Right lobe of liver (tissue), 6 donors: ENCODE data around the gene BMAL2. TPM values are rescaled to one million over a fixed set of nuclear protein-coding genes. Genes with fewer than 3 reads are reported as not detected.

Experiments
- ATAC-seq, 4 donors: fragments of 200-7000 bp; cut with Tn5 transposase; one replicate each; pipeline ENCODE4 v1.9.1; 2020; ENCODE audit warnings: mild to moderate bottlenecking in 4 of 4, moderate library complexity in 4 of 4
- DNase-seq, 3 donors: peaks; one replicate each; pipeline ENCODE4 v3.0.0-alpha.2; 2020
- H3K27ac ChIP-seq, 3 donors: fragments of 200-600 bp; one replicate each; pipeline ENCODE4 v1.8.0; 2022
- H3K27me3 ChIP-seq, 2 donors: fragments of 200-600 bp; one replicate each; pipeline ENCODE4 v1.8.0; 2022
- H3K36me3 ChIP-seq, 4 donors: fragments of 200-600 bp; sonication (generic) in 1 of 4; one replicate each; pipeline versions ENCODE4 v1.5.1 to v1.8.0; 2017 to 2022; ENCODE audit warnings: control low read depth in 1 of 4
- H3K4me1 ChIP-seq, 4 donors: fragments of 200-600 bp; sonication (generic) in 1 of 4; one replicate each; pipeline versions ENCODE4 v1.5.1 to v1.8.0; 2017 to 2022; ENCODE audit warnings: control low read depth in 1 of 4
- H3K4me3 ChIP-seq, 3 donors: fragments of 200-600 bp; one replicate each; pipeline ENCODE4 v1.8.0; 2022
- H3K9me3 ChIP-seq, 4 donors: fragments of 200-600 bp; sonication (generic) in 1 of 4; one replicate each; pipeline versions ENCODE4 v1.5.1 to v1.8.0; 2017 to 2022; ENCODE audit warnings: control low read depth in 1 of 4
- POLR2A ChIP-seq: fragments of 450-650 bp; IDR thresholded peaks from one replicate; pipeline ENCODE4 v1.6.1; 2017; ENCODE audit warnings: antibody characterized with exemption, mild to moderate bottlenecking
- WGBS: methylation state at CpG from one replicate; pipeline ENCODE4 v1.1.6; 2018; ENCODE audit warnings: low coverage, low lambda C conversion rate; ENCODE audit not compliant: insufficient coverage; ENCODE audit errors: missing lambda C conversion rate; 5-methylcytosine and 5-hydroxymethylcytosine counted together
- intact Hi-C, 2 donors: fragments of 100-400 bp; cut with DNase I; formaldehyde crosslinking; loops; one replicate each; pipeline versions ENCODE4 v1.11.2 to v1.14.1; 2022
- total RNA-seq, 6 experiments: library from RNA; depleted of rRNA in 2 of 6; stranded (reverse); fragments of >200 nt in 2 of 6; fragmentation: NEBNext Ultra II Directional in 3 of 6; extraction: Animal tissue kit (Norgen Biotek cat#: 25700) in 3 of 6; gene quantifications; one replicate each; pipeline versions ENCODE4 v1.1.0 to v1.2.4, GENCODE V29; 2016 to 2023
- TF ChIP-seq, protein P1 (sequence below), 4 donors: fragments of 200-600 bp in 3 of 4; fragments of 450-650 bp in 1 of 4; IDR thresholded peaks; one replicate each; pipeline versions ENCODE4 v1.5.1 to v1.8.0; 2016 to 2022; ENCODE audit warnings: antibody characterized with exemption in 4 of 4, mild to moderate bottlenecking in 2 of 4
- donor health status: DM: no; HTN: yes; CAD: no.
- donor health status: DM: no; HTN: no; CAD: no.
- donor health status: DM: no; HTN: no; CAD: no.
- donor health status: DM: no; HTN: yes; CAD: no.
- donor health status: DM: no; HTN: yes; CAD: no.

The BMAL2 gene
- total RNA-seq, 6 experiments from 2014 or later, result 2.6 to 22.5 (median 4.3) TPM

DNA sequence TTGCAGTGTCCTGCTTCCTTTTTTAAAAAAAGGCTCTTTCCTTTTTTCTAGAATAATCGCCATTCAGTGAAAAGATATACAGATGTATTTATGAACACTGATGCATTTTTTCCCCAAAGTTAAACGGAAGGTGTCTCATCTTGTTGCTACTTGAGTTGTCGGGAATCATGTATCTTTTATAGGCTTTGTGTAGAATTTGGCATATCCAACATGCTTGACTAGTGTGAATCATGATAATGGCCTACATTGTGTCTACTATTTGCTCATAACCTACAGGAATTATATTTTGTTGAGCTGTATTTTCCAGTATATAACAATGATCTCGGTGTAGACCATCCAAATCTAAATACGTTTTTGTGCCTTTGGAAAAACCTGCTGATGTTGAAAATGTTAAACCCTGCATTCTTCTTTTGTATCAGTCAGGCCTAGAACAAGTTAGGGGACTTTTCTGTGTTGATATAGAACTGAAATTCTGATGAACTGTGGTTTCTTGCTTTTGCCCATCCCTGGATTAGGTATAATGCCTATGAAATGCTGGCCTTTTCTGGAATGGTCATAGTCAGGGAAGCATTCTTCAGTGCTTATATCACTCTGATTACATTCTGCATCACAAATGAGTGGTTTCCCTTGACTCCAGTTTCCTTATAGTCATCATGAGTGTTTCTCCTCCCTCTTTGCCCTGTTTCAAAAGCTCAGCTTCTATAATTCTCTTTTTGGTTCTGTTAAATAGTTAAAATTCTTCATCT is 10.8 kb downstream of the BMAL2 start:
- WGBS, result 87% methylated on average over 5 of the region's 5 CpGs
- ATAC-seq, result peak in 1 of 4 donors; percentile 64
- H3K27ac ChIP-seq, result no peak overlapping the region

GRCh38 chr12:27344246-27344645 is 11.6 kb downstream of the BMAL2 start:
- H3K36me3 ChIP-seq, result no peaks in the 10 kb centered on the region
- H3K27me3 ChIP-seq, result no peaks in the 10 kb centered on the region
- intact Hi-C loops, result no loop called here
- 33% methylated on average over 1 of the region's 2 CpGs for WGBS
- H3K27ac ChIP-seq, result no peak overlapping the region
- peak in 2 of 4 donors; percentile 59 to 79 for ATAC-seq
- no peak for TF ChIP-seq POLR2A
- TF ChIP-seq, protein P1, sequence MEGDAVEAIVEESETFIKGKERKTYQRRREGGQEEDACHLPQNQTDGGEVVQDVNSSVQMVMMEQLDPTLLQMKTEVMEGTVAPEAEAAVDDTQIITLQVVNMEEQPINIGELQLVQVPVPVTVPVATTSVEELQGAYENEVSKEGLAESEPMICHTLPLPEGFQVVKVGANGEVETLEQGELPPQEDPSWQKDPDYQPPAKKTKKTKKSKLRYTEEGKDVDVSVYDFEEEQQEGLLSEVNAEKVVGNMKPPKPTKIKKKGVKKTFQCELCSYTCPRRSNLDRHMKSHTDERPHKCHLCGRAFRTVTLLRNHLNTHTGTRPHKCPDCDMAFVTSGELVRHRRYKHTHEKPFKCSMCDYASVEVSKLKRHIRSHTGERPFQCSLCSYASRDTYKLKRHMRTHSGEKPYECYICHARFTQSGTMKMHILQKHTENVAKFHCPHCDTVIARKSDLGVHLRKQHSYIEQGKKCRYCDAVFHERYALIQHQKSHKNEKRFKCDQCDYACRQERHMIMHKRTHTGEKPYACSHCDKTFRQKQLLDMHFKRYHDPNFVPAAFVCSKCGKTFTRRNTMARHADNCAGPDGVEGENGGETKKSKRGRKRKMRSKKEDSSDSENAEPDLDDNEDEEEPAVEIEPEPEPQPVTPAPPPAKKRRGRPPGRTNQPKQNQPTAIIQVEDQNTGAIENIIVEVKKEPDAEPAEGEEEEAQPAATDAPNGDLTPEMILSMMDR (IDR thresholded peaks at IDR 0.05), result no peak
- no peak overlapping the region for H3K4me3 ChIP-seq
- no peak for DNase-seq
- no peaks in the 10 kb centered on the region for H3K4me1 ChIP-seq
- no peaks in the 10 kb centered on the region for H3K9me3 ChIP-seq

More for the DNA sequence above, 10.8 kb downstream of the BMAL2 start:
- Histone ChIP-seq H3K27me3 (no peaks in the 10 kb centered on the region), H3K4me3 (no peak overlapping the region), H3K36me3 (no peaks in the 10 kb centered on the region), H3K9me3 (no peaks in the 10 kb centered on the region), H3K4me1 (no peaks in the 10 kb centered on the region)
- no peak for TF ChIP-seq POLR2A
- TF ChIP-seq, protein P1 (IDR thresholded peaks at IDR 0.05), result no peak
- intact Hi-C loops, result no loop called here
- DNase-seq, result no peak

DNA sequence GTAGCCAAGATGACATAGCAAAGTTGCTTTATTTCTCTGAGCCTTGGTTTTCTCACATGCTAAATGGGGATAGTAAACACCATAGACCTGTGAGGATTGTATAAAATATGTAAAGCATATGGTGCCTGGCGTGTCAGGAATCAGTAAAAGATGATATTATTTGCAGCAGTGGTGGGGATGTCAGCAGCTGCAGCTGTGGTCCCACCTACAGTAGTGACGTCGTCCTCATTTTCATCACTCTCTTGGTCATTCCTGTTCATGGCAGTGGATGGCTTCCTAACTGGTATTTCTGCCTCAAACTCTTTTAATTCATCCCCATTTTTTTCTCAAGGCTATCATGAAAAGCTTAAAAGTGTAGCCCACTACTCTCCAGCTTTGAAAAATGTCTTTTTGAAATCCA is 12.1 kb downstream of the BMAL2 start:
- Histone ChIP-seq H3K27me3 (no peaks in the 10 kb centered on the region), H3K36me3 (no peaks in the 10 kb centered on the region), H3K4me1 (no peaks in the 10 kb centered on the region), H3K9me3 (no peaks in the 10 kb centered on the region), H3K27ac (no peak overlapping the region), H3K4me3 (no peak overlapping the region)
- no peak for TF ChIP-seq POLR2A
- TF ChIP-seq, protein P1 (IDR thresholded peaks at IDR 0.05), result no peak
- ATAC-seq (no peak), DNase-seq (no peak)
- intact Hi-C loops, result no loop called here
- WGBS, result no CpG with 5 or more reads among the region's 3 CpGs

GRCh38 chr12:27345376-27345775 is 12.7 kb downstream of the BMAL2 start:
- no peak for DNase-seq
- H3K4me1 ChIP-seq, result no peaks in the 10 kb centered on the region
- H3K9me3 ChIP-seq, result no peaks in the 10 kb centered on the region
- H3K4me3 ChIP-seq, result no peak overlapping the region
- no peaks in the 10 kb centered on the region for H3K36me3 ChIP-seq
- intact Hi-C loops, result no loop called here
- no peak overlapping the region for H3K27ac ChIP-seq
- TF ChIP-seq POLR2A, result no peak
- TF ChIP-seq, protein P1 (IDR thresholded peaks at IDR 0.05), result no peak
- no peaks in the 10 kb centered on the region for H3K27me3 ChIP-seq
- ATAC-seq, result no peak
- WGBS, result 78% methylated on average over 4 of the region's 4 CpGs
